Activated CD4-positive, alpha-beta T cell treated with anti-CD3 and anti-CD28 coated beads for 24 hours (primary cell): ENCODE results near the gene SNX33.
"Not testable (repeated sequence)": the region's sequence is repeated elsewhere in the genome, so short reads cannot be mapped to it uniquely, and the experiment has no call there.

Experiments used
- DNase-seq, 2 donors: peaks; one replicate each; pipeline ENCODE4 v3.0.0-alpha.2; 2020; ENCODE audit warnings: low read depth in 2 of 2

The SNX33 gene

GRCh38 chr15:75699961-75700874 is 52.5 kb downstream of the SNX33 start:
- DNase-seq: not testable (repeated sequence)

DNA sequence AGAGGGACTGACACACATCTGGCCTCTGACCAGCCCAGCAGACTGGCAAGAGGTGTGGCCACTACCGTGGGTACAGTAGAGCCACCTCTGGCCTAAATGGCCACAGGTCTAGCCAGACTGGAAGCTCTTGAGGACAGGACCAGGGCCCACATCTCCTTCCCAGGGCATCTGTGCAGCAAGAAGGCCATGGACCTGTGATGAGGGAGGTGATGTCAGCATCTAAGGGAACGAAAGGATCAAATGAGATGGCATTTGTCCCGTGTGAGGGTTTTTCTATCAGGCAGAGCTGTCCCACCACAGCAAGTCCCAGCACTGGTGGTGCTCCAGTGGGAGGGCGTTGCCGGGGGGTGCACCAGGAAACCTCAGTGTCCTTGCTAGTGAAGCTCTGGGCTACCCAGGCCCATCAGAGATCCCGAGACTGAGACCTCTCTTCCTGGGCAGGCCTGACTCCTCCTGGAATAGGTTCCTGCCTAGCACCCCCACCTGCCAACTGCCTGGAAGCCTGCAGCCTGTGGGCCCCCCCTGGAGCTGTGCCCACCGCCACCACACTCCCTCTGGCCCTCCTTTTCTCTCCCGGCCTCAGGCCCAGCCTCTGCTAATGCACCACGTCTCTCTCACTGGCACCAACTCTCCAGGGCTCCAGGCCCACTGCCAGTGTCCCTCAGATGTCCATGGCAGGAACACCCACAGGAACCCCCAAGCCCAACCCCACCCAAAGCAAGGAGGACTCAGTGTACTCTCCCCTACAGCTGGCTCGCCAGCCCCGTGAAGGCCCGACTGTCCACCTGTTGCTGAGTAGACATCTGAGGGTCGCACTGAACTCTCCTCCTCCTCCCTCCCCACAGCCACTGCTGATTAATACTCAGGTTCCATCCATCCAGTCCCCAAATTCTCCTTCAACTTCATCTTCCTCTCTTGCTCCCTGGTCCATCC is 53.6 kb downstream of the SNX33 start:
- not testable (repeated sequence) for DNase-seq

DNA sequence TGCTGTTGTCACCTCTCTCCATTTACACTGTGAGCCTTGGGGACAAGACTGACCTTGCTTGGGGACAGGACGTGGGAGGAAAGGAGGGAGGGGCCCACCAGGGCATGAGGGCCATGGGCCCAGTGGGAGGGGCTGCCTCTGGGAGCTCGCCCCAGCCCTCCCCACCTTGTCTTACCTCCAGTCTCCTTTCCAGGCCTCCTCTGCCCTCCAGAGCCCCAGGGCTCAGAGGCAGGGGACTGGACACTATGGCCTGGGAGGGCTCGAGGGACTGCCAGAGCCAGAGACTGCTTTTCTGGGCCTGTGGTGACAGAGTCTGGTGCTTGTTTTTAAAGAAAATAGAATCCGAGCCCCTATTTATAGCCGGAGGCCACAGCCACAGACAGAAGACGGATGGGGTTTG is 54.7 kb downstream of the SNX33 start:
- DNase-seq: no peak

GRCh38 chr15:75703440-75704262 is 55.9 kb downstream of the SNX33 start:
- DNase-seq: not testable (repeated sequence)

DNA sequence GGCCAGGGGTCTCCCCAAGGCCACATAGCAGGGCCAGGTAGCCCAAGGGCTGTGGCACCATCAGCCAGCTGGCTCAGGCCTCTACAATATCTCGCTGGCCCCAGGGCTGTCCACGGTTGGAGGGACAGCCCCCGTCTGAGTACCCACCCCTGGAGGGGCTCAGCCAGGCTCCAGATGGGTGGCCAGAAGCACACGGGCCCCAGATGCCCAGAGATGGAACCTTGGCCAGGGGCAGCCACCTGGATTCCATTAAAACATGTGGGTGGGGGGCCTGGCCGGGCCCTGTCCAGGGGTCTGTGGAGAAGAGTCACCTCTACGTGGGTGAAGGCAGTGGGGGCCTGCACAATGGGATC is 56.5 kb downstream of the SNX33 start:
- no peak for DNase-seq

GRCh38 chr15:75704618-75705017 is 56.9 kb downstream of the SNX33 start:
- no peak for DNase-seq

- not testable (repeated sequence) for DNase-seq
These were observed 57.7 kb downstream of the SNX33 start for GRCh38 chr15:75705375-75705774.

GRCh38 chr15:75705854-75706681 is 58.4 kb downstream of the SNX33 start:
- DNase-seq: no peak

DNA sequence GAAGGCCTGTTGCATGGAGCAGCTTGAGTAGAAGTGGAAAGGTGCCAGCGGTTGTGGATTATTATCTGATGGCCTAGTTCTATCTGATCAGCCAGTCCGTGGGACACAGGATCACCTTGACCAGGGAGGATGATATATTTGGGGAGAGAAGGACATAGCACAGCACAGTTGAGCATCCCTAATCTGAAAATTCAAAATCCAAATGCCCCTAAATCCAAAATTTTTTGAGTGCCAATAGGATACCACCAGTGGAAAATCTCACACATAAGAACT is 58.9 kb downstream of the SNX33 start:
- DNase-seq: no peak

GRCh38 chr15:75709458-75709857 is 61.7 kb downstream of the SNX33 start:
- not testable (repeated sequence) for DNase-seq

- not testable (repeated sequence) for DNase-seq
These were observed 63.2 kb downstream of the SNX33 start for GRCh38 chr15:75710874-75711273.

- not testable (repeated sequence) for DNase-seq
These were observed 63.8 kb downstream of the SNX33 start for GRCh38 chr15:75711495-75711894.
